Left colon (tissue), 2 donors: ENCODE measurements around the gene SEPTIN12. TPM values are rescaled to one million over a fixed set of nuclear protein-coding genes. Genes with fewer than 3 reads are reported as not detected.
"Not testable (repeated sequence)": the region's sequence is repeated elsewhere in the genome, so short reads cannot be mapped to it uniquely, and the experiment has no call there.

Experiments used
- ATAC-seq: fragments of 200-7000 bp; cut with Tn5 transposase; one replicate; pipeline ENCODE4 v1.9.1; 2020; ENCODE audit warnings: mild to moderate bottlenecking, moderate library complexity
- DNase-seq, 2 donors: peaks; one replicate each; pipeline ENCODE4 v3.0.0-alpha.2; 2020
- intact Hi-C, 2 donors: fragments of 100-400 bp; cut with DNase I in 1 of 2; cut with micrococcal nuclease in 1 of 2; formaldehyde crosslinking; loops; one replicate each; pipeline versions ENCODE4 v1.11.2 to v1.14.0; 2022; cut with DNase I, micrococcal nuclease
- total RNA-seq, 2 donors: library from RNA; stranded (reverse); fragmentation: NEBNext Ultra II Directional; extraction: Animal tissue kit (Norgen Biotek cat#: 25700); gene quantifications; one replicate each; pipeline ENCODE4 v1.2.1, GENCODE V29; 2021
- donor health status: DM: no; HTN: no; CAD: no.
- donor health status: DM: yes; HTN: yes; CAD: no.

SEPTIN12 gene
- total RNA-seq, 2 donors from 2014 or later, result 0.75 TPM; not detected in 1

DNA sequence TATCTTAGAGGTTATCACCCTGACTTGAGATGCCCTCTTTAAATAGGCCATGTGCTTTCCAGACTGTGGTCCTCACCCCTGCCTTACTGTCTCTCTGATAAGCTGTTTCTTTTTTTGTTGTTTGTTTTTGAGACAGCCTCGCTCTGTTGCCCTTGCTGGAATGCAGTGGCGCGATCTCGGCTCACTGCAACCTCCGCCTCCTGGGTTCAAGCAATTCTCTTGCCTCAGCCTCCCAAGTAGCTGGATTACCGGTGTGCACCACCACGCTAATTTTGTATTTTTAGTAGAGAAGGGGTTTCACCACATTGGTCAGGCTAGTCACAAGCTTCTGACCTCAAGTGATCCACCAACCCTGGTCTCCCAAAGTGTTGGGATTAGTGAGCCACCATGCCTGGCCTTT is 765 bp upstream of the SEPTIN12 start:
- intact Hi-C loops, result no loop called here
- DNase-seq (no peak), ATAC-seq (no peak)

GRCh38 chr16:4788489-4788889 is 344 bp upstream of the SEPTIN12 start:
- ATAC-seq, result peak; percentile 16
- intact Hi-C loops, result no loop called here
- DNase-seq, result no peak

- intact Hi-C loops, result no loop called here
- DNase-seq, result no peak
- no peak for ATAC-seq
Observed at GRCh38 chr16:4787068-4787467, 1.1 kb downstream of the SEPTIN12 start.

DNA sequence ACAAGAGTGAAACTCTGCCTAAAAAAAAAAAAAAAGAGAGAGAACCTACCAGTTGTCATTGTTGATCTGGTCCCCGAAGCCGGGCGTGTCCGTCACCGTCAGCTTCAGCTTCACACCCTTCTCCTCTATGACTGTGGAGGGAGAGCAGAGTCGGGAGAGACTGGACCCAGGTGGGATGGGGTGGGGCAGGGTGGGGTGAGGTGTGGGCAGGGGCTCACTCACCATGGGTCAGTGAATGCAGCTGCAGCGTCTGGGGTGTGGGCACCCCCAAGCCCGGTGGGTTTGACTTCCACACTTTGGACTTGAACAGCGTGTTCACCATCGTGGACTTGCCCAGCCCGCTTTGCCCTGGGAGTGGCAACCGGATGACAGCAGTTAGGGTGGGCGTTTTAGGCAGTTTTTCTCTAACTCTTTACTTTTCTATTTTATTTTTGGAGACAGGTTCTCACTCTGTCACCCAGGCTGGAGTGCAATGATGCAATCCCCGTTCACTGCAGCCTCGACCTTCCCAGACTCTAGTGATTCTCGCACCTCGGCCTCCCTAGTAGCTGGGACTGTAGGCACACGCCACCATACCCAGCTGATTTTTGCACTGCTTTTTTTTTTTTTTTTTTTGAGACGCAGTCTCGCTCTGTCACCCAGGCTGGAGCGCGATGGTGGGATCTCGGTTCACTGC is 2.2 kb downstream of the SEPTIN12 start:
- peak; percentile 30 for ATAC-seq
- intact Hi-C loops, result no loop called here
- DNase-seq, result no peak

DNA sequence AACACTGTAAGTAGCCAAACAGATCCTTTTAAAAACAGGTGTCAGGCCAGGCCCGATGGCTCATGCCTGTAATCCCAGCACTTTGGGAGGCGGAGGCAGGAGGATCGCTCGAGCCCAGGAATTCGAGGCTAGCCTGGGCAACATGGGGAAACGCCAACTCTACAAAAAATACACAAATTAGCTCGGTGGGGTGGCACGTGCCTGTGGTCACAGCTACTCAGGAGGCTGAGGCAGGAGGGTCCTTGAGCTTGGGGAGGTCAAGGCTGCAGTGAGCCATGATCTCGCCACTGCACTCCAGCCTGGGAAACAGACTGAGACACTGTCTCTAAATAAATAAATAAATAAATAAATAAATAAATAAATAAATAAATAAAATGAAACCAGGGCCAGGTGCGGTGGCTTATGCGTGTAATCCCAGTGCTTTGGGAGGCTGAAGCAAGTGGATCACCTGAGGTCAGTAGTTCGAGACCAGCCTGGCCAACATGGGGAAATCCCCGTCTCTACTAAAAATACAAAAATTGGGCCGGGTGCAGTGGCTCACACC is 3.6 kb downstream of the SEPTIN12 start:
- ATAC-seq, DNase-seq, intact Hi-C loops: not testable (repeated sequence)

DNA sequence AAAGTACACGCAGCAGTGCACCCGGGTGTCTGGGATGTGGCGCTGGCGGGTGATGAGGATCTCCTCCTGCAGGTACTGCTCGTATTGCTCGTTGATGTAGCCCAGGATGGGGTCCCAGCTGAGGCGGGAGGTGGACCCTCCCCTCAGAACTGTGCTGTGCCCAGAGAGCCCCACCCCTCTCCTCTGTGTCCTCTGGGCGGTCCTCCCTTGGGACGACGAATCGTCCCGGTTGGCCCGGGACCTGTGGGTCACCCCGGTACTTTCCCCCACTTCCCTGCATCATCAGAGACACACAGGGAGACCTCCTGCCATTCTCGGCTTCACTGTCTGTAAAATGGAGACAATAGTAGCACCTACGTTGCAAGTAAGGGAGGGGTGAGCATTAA is 4.2 kb downstream of the SEPTIN12 start:
- DNase-seq, result no peak
- no peak for ATAC-seq
- intact Hi-C loops, result no loop called here

DNA sequence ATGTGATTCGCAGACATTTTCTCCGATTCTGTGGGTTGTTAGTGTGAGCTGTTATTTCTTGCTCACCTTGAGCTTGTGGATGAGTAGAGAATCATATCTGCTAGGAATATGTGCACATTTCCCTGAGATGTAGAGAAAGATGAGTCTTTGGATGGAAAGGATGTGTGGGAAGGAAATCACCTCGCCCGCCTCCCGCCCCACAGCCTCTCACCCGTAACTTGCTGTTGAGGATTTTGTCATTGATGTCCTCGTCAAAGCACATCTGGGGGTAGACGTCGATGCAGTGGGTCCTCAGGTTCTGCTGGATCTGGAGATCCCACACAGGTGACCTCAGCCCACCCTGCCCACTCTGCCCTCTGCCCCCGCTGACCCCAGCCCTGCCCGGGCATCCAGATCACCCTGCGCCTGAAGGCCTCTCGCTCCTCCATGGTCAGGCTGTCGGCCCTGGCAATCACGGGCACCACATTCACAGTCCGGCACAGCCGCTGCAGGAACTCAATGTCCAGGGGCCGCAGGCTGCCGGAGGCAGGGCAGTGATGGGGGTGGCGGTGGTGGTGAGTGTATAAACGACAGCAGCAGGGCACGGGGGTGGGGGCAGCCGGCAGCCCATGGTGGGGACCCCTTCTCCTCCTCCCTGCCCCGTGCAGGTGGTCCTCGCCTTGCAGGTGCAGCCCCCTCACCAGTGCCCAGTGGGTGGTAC is 4.7 kb downstream of the SEPTIN12 start:
- ATAC-seq (no peak), DNase-seq (no peak)
- intact Hi-C loops, result no loop called here

GRCh38 chr16:4780235-4780634 is 7.9 kb downstream of the SEPTIN12 start:
- ATAC-seq (peak; percentile 91), DNase-seq (no peak)
- intact Hi-C loops, result no loop called here

- DNase-seq, result no peak
- intact Hi-C loops, result no loop called here
- no peak for ATAC-seq
Observed at GRCh38 chr16:4778050-4778392, 10.1 kb downstream of the SEPTIN12 start.

DNA sequence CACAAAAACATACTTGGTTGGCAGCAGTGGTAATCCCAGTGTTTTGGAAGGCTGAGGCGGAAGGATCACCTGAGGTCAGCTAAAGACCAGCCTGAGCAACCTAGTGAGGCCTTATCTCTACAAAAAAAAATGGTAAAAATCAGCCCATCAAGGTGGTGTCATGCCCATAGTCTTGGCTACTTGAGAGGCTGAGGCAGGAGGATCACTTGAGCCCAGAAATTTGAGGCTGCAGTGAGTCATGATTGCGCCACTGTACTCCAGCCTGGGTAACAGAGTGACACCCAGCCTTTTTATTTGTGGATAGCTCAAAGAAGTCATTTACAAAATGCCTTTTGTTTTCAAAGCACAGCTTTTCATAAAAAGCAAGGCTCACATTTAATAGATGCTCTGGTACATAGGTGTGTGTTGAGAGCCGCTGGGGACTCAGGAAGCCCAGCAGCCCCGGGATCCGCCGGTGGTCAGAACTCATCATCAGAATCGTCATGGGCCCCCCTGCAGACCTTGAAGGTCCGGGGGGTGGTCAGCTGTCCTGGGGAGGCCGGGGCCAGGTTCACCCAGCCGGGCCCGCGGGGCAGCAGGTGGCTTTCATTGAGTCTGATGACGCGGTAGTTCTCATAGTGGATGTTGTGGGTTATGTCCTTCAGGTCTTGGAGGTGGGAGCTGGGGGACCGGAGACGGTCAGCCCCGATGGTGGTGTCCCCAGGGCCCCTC is 10.7 kb downstream of the SEPTIN12 start:
- no peak for DNase-seq
- ATAC-seq, result no peak
- intact Hi-C loops, result no loop called here

DNA sequence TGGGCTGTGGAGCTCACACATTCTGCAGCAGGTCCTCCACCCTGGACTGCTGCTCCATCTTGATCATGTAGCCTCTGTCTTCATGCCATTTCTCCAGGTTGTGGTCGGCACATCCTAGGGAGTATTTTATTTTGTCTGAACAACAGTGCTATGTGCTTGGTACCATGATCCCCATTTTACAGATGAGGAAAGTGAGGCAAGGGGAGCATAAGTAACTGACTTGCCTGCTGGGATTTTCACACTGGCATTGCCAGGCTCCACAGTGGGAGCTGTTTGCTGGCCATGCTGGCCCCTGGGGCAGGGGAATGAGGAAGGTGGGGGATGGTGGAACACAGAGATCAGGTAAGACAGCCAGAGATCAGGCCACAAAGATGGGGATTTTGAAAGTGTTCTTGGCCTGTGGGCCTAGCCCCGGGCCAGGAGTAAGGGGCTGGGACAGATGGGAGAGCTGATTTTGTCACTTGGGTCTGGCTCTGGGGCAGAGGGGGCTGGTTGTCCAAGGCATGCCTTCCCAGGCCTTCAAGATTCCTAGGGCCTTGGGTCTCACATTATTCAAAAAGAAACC is 11.9 kb downstream of the SEPTIN12 start:
- ATAC-seq, result no peak
- intact Hi-C loops, result no loop called here
- no peak for DNase-seq

GRCh38 chr16:4775005-4775404 is 13.1 kb downstream of the SEPTIN12 start:
- ATAC-seq (no peak), DNase-seq (no peak)
- intact Hi-C loops, result no loop called here

DNA sequence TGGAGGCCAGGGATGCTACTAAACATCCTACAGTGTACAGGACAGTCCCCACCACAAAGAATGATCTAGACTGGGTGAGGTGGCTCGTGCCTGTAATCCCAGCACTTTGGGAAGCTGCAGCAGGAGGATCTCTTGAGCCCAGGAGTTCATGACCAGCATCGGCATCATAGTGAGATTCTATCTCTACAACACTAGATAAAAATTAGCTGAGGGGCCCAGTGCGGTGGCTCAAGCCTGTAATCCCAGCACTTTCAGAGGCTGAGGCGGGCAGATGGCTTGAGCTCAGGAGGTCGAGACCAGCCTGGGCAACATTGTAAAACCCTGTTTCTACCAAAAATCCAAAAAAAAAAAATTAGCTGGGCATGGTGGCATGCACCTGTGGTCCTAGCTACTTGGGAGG is 15.8 kb downstream of the SEPTIN12 start:
- ATAC-seq, result no peak
- intact Hi-C loops, result no loop called here

GRCh38 chr16:4771646-4772045 is 16.5 kb downstream of the SEPTIN12 start:
- intact Hi-C loops, result no loop called here
- no peak for DNase-seq
- ATAC-seq, result no peak

More for the DNA sequence above, 15.8 kb downstream of the SEPTIN12 start:
- DNase-seq, result no peak

GRCh38 chr16:4769306-4769638 is 18.9 kb downstream of the SEPTIN12 start:
- intact Hi-C loops, result no loop called here
- no peak for ATAC-seq
- peak in 1 of 2 donors; percentile 25 for DNase-seq

GRCh38 chr16:4768549-4769305 is 19.4 kb downstream of the SEPTIN12 start:
- ATAC-seq (peak; percentile 85), DNase-seq (peak; percentile 97)
- intact Hi-C loops, result no loop called here

DNA sequence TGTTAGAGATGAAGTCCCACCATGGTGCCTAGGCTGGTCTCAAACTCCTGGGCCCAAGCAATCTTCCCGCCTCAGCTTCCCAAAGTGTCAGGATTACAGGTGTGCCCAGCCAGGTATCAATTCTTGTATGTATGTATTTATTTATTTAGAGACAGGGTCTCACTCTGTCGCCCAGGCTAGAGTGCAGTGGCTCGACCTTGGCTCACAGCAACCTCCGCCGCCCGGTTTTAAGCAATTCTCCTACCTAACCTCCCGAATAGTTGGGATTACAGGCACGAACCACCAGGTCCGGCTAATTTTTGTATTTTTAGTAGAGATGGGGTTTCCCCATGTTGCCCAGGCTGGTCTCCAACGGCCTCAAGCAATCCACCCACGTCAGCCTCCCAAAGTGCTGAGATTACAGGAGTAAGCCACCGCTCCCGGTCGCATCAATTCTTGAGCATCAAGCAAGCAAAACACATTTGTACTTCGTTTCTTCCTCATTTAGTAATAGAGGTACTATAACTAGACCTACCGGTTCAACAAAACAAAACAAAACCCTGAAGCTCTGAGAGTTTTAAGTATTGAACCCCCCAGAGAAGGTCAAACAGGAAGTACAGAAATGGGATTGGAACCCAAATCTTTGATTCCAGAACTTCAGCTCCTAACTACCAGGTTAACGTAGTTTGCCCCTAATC is 20.1 kb downstream of the SEPTIN12 start:
- ATAC-seq (peak; percentile 16), DNase-seq (peak in 1 of 2 donors; percentile 54)
- intact Hi-C loops, result no loop called here

DNA sequence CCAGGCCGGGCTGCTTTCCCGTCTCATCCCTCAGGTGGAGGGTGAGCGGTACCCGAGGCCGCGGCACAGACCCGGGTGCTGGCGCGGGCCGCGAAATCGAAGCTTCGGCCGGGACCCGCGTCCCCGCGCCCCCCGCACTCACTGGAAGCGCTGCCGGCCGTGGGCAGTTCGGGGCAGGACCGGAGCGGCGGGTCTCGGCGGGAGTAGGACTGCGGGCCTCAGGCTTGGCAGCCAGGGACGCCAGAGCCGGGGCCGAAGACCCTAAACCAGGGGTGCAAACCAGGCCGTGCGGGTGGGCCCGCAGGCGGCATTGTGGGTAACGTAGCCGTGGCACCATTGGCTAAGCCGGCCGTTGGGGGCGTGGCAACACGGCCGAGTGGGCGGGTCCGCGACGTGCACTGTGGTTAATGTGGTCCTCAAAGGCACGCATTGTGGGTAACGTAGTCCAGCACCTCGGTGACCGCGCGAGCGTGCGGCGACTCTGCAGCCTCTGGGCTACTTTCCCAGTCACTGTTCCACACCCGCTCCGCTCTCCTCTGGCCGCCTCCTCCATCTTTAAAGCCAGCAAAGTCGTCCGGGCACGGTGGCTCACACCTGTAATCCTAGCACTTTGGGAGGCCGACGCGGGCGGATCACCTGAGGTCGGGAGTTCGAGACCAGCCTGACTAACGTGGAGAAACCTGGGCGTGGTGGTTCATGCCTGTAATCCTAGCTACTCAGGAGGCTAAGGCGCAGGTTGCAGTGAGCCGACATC is 21.1 kb downstream of the SEPTIN12 start, which contains the start of gene ZNF500:
ZNF500 (minus strand) TSS at position 288 of the 754 bp plus-strand sequence. CDS start 1,184 bp downstream, outside the sequence.
- DNase-seq, result peak; percentile 98 to 99
- intact Hi-C loops, result no loop called here
- peak; percentile 88 for ATAC-seq
